Activated CD4-positive, CD25-positive, alpha-beta regulatory T cell treated with anti-CD3 and anti-CD28 coated beads, Interleukin-2, amount 50 U/mL, for 16 hours (primary cell): ENCODE results near the gene PHF14.

Experiments
- DNase-seq: peaks from one replicate; pipeline ENCODE4 v3.0.0-alpha.2; 2020; ENCODE audit warnings: low read depth, low spot score

The PHF14 gene

GRCh38 chr7:11082552-11083213, 109.0 kb downstream of the PHF14 start:
- no peak for DNase-seq

- no peak for DNase-seq
Observed at GRCh38 chr7:11083214-11083568, 109.5 kb downstream of the PHF14 start.

- DNase-seq: no peak
Observed at GRCh38 chr7:11104578-11104977, 130.9 kb downstream of the PHF14 start.

GRCh38 chr7:11109659-11110058, 136.0 kb downstream of the PHF14 start:
- no peak for DNase-seq

GRCh38 chr7:11120068-11120664, 146.5 kb downstream of the PHF14 start:
- no peak for DNase-seq

GRCh38 chr7:11120675-11121220, 147.1 kb downstream of the PHF14 start:
- no peak for DNase-seq

- no peak for DNase-seq
Observed at GRCh38 chr7:11124856-11125559, 151.3 kb downstream of the PHF14 start.

GRCh38 chr7:11127114-11127785, 153.6 kb downstream of the PHF14 start:
- DNase-seq: no peak

GRCh38 chr7:11127988-11128387, 154.3 kb downstream of the PHF14 start:
- DNase-seq: no peak

- DNase-seq: no peak
Observed at GRCh38 chr7:11128498-11128897, 154.8 kb downstream of the PHF14 start.

GRCh38 chr7:11130012-11130411, 156.3 kb downstream of the PHF14 start:
- DNase-seq: no peak

GRCh38 chr7:11130601-11131000, 156.9 kb downstream of the PHF14 start:
- no peak for DNase-seq

- no peak for DNase-seq
Observed at GRCh38 chr7:11133436-11133959, 159.8 kb downstream of the PHF14 start.

GRCh38 chr7:11135573-11135972, 161.9 kb downstream of the PHF14 start:
- no peak for DNase-seq

- no peak for DNase-seq
Observed at GRCh38 chr7:11141541-11141940, 167.9 kb downstream of the PHF14 start.

- no peak for DNase-seq
Observed at GRCh38 chr7:11153694-11154093, 180.0 kb downstream of the PHF14 start.

GRCh38 chr7:11155883-11156282, 182.2 kb downstream of the PHF14 start:
- no peak for DNase-seq

GRCh38 chr7:11161499-11161898, 187.8 kb downstream of the PHF14 start:
- DNase-seq: no peak

GRCh38 chr7:11163220-11163619, 189.5 kb downstream of the PHF14 start:
- no peak for DNase-seq

GRCh38 chr7:11166051-11166450, 192.4 kb downstream of the PHF14 start:
- DNase-seq: no peak

- DNase-seq: no peak
Observed at GRCh38 chr7:11168650-11169170, 195.0 kb downstream of the PHF14 start.

- no peak for DNase-seq
Observed at GRCh38 chr7:11170175-11170574, 196.5 kb downstream of the PHF14 start.
